ENCODE results near the gene VTI1A.

GRCh38 chr10:112680586-112680985, 233.6 kb downstream of the VTI1A start:
- TF ChIP-seq POLR2A (IDR thresholded peaks at IDR 0.05; ENCODE audit: low read depth, low read length) (no peak), TAF1 (IDR thresholded peaks at IDR 0.05; ENCODE audit: borderline replicate concordance, low read depth, low read length) (no peak), POLR2AphosphoS5 (IDR thresholded peaks at IDR 0.05; ENCODE audit: low read depth, low read length) (no peak)

All from GM12892 (cell line).